H1 (cell line): ENCODE data around the gene PVR. TPM values are rescaled to one million over a fixed set of nuclear protein-coding genes. Genes with fewer than 3 reads are reported as not detected.
A peak's percentile ranks its signal among the peaks of the same experiment; 100 is the strongest.

Experiments
- CTCF ChIA-PET: fragments of 300-600 bp; sonication (Branson Sonifier 250); formaldehyde crosslinking; loops from one replicate; lab custom pipeline; 2021; ENCODE audit not compliant: partially characterized antibody; lab: Charles Lee
- POLR2A ChIA-PET: fragments of 300-600 bp; sonication (Branson Sonifier 250); formaldehyde crosslinking; loops from one replicate; lab custom pipeline; 2021; ENCODE audit warnings: inconsistent platforms; ENCODE audit not compliant: partially characterized antibody; lab: Charles Lee
- DNase-seq, 2 experiments: peaks; one replicate each; pipeline versions ENCODE4 v3.0.0 to v3.0.0-alpha.2; 2010 to 2022; ENCODE audit warnings: low spot score in 2 of 2, low read depth in 1 of 2, mixed read lengths in 1 of 2
- FAIRE-seq: peaks from 2 replicates; lab custom pipeline; 2011; peaks lifted over from hg19 to GRCh38; lab: Jason Lieb, UNC
- H2AFZ ChIP-seq: 2 replicates; pipeline ENCODE4 v1.8.1; 2012; ENCODE audit warnings: low read length, inconsistent platforms
- H2AK5ac ChIP-seq: 2 replicates; pipeline ENCODE4 v1.6.1; 2013; ENCODE audit warnings: low read depth, low read length
- H2BK120ac ChIP-seq: replicated peaks from 2 replicates; pipeline ENCODE3; 2013; ENCODE audit warnings: low read depth, low read length, inconsistent platforms
- H2BK12ac ChIP-seq: 2 replicates; pipeline ENCODE4 v1.6.1; 2013; ENCODE audit warnings: low read depth, low read length
- H2BK15ac ChIP-seq: 2 replicates; pipeline ENCODE4 v1.6.1; 2013; ENCODE audit warnings: low read length
- H2BK20ac ChIP-seq: 2 replicates; pipeline ENCODE4 v1.6.1; 2013; ENCODE audit warnings: low read length
- H2BK5ac ChIP-seq: 2 replicates; pipeline ENCODE4 v1.6.1; 2013; ENCODE audit warnings: low read depth, low read length
- H3K14ac ChIP-seq: 2 replicates; pipeline ENCODE4 v1.6.1; 2013; ENCODE audit warnings: inconsistent platforms; ENCODE audit not compliant: insufficient read length
- H3K18ac ChIP-seq: 2 replicates; pipeline ENCODE4 v1.6.1; 2013; ENCODE audit warnings: low read length; ENCODE audit errors: extremely low read depth
- H3K23ac ChIP-seq: 2 replicates; pipeline ENCODE4 v1.6.1; 2013; ENCODE audit warnings: inconsistent platforms; ENCODE audit not compliant: insufficient read length
- H3K23me2 ChIP-seq: 2 replicates; pipeline ENCODE4 v1.6.1; 2013; ENCODE audit warnings: low read depth, low read length
- H3K27ac ChIP-seq: 2 replicates; pipeline ENCODE4 v1.6.1; 2011; ENCODE audit warnings: low read depth, low read length, inconsistent platforms
- H3K27me3 ChIP-seq, 4 experiments: replicated peaks in 1 of 4; 1 replicate in 1 of 4; 2 replicates in 3 of 4; pipeline versions ENCODE4 v1.6.1 to v1.8.1; 2011 to 2013; ENCODE audit warnings: low read length in 3 of 4, mild to moderate bottlenecking in 3 of 4, inconsistent platforms in 2 of 4, mixed read lengths in 2 of 4, moderate library complexity in 1 of 4; ENCODE audit not compliant: control insufficient read depth in 3 of 4, insufficient read depth in 3 of 4; ENCODE audit errors: extremely low read depth in 1 of 4
- H3K36me3 ChIP-seq, 4 experiments: 2 replicates each; pipeline versions ENCODE4 v1.6.1 to v1.8.1; 2011 to 2013; ENCODE audit warnings: mild to moderate bottlenecking in 4 of 4, low read length in 3 of 4, moderate library complexity in 2 of 4, control low read depth in 1 of 4, inconsistent platforms in 1 of 4; ENCODE audit not compliant: insufficient read depth in 4 of 4, control insufficient read depth in 2 of 4
- H3K4ac ChIP-seq: replicated peaks from 2 replicates; pipeline ENCODE3; 2013; ENCODE audit warnings: low read length, low read depth, mixed read lengths, inconsistent platforms; ENCODE audit not compliant: insufficient read length
- H3K4me1 ChIP-seq, 4 experiments: replicated peaks in 1 of 4; 1 replicate in 1 of 4; 2 replicates in 3 of 4; pipeline versions ENCODE4 v1.6.1 to v1.8.1; 2011 to 2013; ENCODE audit warnings: low read length in 3 of 4, inconsistent platforms in 2 of 4, mixed read lengths in 1 of 4; ENCODE audit not compliant: insufficient read depth in 4 of 4, control insufficient read depth in 3 of 4
- H3K4me2 ChIP-seq, 2 experiments: 2 replicates each; pipeline versions ENCODE4 v1.6.1 to v1.8.1; 2011 to 2013; ENCODE audit warnings: low read depth in 2 of 2, low read length in 2 of 2, control low read depth in 1 of 2, inconsistent platforms in 1 of 2, mild to moderate bottlenecking in 1 of 2; ENCODE audit not compliant: insufficient read depth in 1 of 2
- H3K4me3 ChIP-seq, 4 experiments: fragments of 200-600, 300-600 bp in 1 of 4; sonication (generic), shearing (Covaris generic), sonication (Bioruptor Twin) in 1 of 4; 2 replicates each; pipeline versions ENCODE4 v1.5.1 to v1.8.1; 2011 to 2016; ENCODE audit warnings: low read length in 4 of 4, low read depth in 3 of 4, control low read depth in 2 of 4, inconsistent platforms in 2 of 4, mild to moderate bottlenecking in 2 of 4, mixed read lengths in 1 of 4, moderate library complexity in 1 of 4; ENCODE audit not compliant: insufficient read depth in 2 of 4; ENCODE audit errors: extremely low read depth in 1 of 4
- H3K56ac ChIP-seq: replicated peaks from 2 replicates; pipeline ENCODE3; 2013; ENCODE audit warnings: low read depth, mild to moderate bottlenecking, mixed read lengths, low read length, inconsistent platforms; ENCODE audit not compliant: insufficient read length
- H3K79me1 ChIP-seq: 2 replicates; pipeline ENCODE4 v1.6.1; 2013; ENCODE audit warnings: low read depth, low read length, control low read depth
- H3K79me2 ChIP-seq, 2 experiments: 2 replicates each; pipeline versions ENCODE4 v1.6.1 to v1.8.1; 2012 to 2013; ENCODE audit warnings: low read length in 2 of 2, mild to moderate bottlenecking in 2 of 2, inconsistent platforms in 1 of 2; ENCODE audit not compliant: insufficient read depth in 2 of 2, control insufficient read depth in 1 of 2
- H3K9ac ChIP-seq, 4 experiments: replicated peaks in 1 of 4; 1 replicate in 1 of 4; 2 replicates in 3 of 4; pipeline versions ENCODE4 v1.6.1 to v1.8.1; 2011 to 2013; ENCODE audit warnings: low read depth in 3 of 4, low read length in 3 of 4, control low read depth in 2 of 4, mild to moderate bottlenecking in 2 of 4, moderate library complexity in 2 of 4, inconsistent platforms in 1 of 4; ENCODE audit errors: extremely low read depth in 1 of 4
- H3K9me3 ChIP-seq, 2 experiments: 2 replicates each; pipeline versions ENCODE4 v1.6.1 to v1.8.1; 2012 to 2013; ENCODE audit warnings: mild to moderate bottlenecking in 2 of 2, moderate library complexity in 2 of 2, control low read depth in 1 of 2, inconsistent platforms in 1 of 2, low read depth in 1 of 2, low read length in 1 of 2, mixed read lengths in 1 of 2; ENCODE audit not compliant: insufficient read depth in 2 of 2
- H4K20me1 ChIP-seq, 2 experiments: replicated peaks in 1 of 2; 2 replicates each; pipeline versions ENCODE3 to v1.8.1; 2011 to 2013; ENCODE audit warnings: inconsistent platforms in 2 of 2, low read length in 2 of 2, mild to moderate bottlenecking in 1 of 2; ENCODE audit not compliant: insufficient read depth in 2 of 2, control insufficient read depth in 1 of 2
- H4K5ac ChIP-seq: 2 replicates; pipeline ENCODE4 v1.6.1; 2013; ENCODE audit warnings: low read length, low read depth, mixed read lengths, inconsistent platforms; ENCODE audit not compliant: insufficient read length
- H4K8ac ChIP-seq: 2 replicates; pipeline ENCODE4 v1.8.0; 2013; ENCODE audit warnings: mild to moderate bottlenecking, moderate library complexity, low read length, inconsistent platforms; ENCODE audit not compliant: insufficient read depth; ENCODE audit errors: extremely low read depth
- H4K91ac ChIP-seq: replicated peaks from 2 replicates; pipeline ENCODE3; 2013; ENCODE audit warnings: low read length, mixed read lengths, inconsistent platforms; ENCODE audit not compliant: insufficient read length
- CEBPB ChIP-seq: IDR thresholded peaks from 2 replicates; pipeline ENCODE4 v1.6.1; 2012; ENCODE audit warnings: low read depth, low read length
- RXRA ChIP-seq: IDR thresholded peaks from 2 replicates; pipeline ENCODE4 v1.6.1; 2011; ENCODE audit warnings: low read depth, mild to moderate bottlenecking, low read length, moderate library complexity; ENCODE audit not compliant: insufficient read depth
- SP4 ChIP-seq: IDR thresholded peaks from 2 replicates; pipeline ENCODE4 v1.6.1; 2012; ENCODE audit warnings: low read length, inconsistent platforms
- WGBS, 2 experiments: shearing (Covaris generic) in 1 of 2; methylation state at CpG; one replicate each; pipeline versions ENCODE4 v1.1.6 to v1.1.7; 2013 to 2015; ENCODE audit warnings: low lambda C conversion rate in 2 of 2, mixed read lengths in 2 of 2, inconsistent platforms in 1 of 2, low coverage in 1 of 2, missing lambda C conversion rate in 1 of 2; ENCODE audit not compliant: insufficient replicate concordance in 2 of 2, insufficient coverage in 1 of 2, insufficient read length in 1 of 2; ENCODE audit errors: extremely low coverage in 1 of 2, missing lambda C conversion rate in 1 of 2; 5-methylcytosine and 5-hydroxymethylcytosine counted together
- polyA plus RNA-seq, 7 experiments: library from polyadenylated mRNA; depleted of rRNA in 3 of 7; stranded (reverse) in 5 of 7; unstranded in 2 of 7; fragments of >200 nt in 5 of 7; fragments of 200-250 nt in 2 of 7; gene quantifications; 1 replicate in 5 of 7; 2 replicates in 1 of 7; 4 replicates in 1 of 7; pipeline versions ENCODE4 v1.2.1 to v1.2.3, GENCODE V29; 2011 to 2013; ENCODE audit warnings: missing spikeins in 2 of 7, mixed read lengths in 2 of 7
- total RNA-seq: library from RNA; stranded (reverse); fragmentation: NEBNext Ultra II Directional; extraction: Animal tissue kit (Norgen Biotek cat#: 25700); gene quantifications from 2 replicates; pipeline ENCODE4 v1.2.1, GENCODE V29; 2021
- TF ChIP-seq, protein P1 (sequence below): IDR thresholded peaks from 2 replicates; pipeline ENCODE4 v1.6.1; 2012; ENCODE audit warnings: inconsistent platforms

PVR gene
- total and polyA plus RNA-seq, 2 of the 8 experiments (the other 6 are each of a cell fraction or from before 2014, with no cell fraction given) = 13.3 to 14.8 TPM

DNA sequence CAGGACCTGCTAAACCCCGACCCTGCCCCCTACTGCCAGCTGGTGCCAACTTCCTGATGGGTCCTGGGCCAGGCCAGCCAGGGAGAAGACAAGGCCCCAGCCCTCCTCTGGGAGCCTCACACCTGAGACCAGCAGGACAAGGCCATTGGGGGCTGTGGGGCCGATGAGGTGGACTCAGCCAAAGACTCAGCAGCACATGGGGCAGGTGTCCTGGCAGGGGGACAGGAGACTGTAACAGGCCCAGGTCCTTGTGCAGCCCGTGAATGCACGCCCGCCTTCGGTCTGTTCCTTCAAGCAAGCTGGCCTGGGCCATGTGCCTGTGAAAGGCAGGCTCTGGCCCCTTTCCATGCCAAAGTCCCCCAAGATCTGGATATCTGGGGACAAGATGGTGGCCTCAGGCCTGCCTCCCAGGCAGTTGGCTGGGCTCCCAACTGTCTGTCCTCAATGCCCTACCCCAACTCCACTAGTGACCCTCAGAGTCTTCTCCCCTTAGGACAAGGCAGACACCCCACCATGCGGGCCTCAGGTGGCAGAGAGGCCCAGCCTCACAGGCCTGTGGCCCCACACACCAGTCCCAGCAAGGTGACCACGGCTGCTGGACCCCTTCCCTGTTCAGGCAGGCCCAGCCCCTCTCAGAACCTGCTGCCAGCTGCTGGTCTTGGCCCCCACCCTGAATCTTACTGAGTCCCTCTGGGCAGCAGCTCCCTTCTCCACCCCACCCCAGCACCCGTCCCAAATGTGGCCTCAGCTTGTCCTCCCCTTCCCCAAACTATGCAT, 39.9 kb downstream of the PVR start:
- Histone ChIP-seq H3K79me2 (no peaks in the 10 kb centered on the region), H3K36me3 (no peaks in the 10 kb centered on the region), H3K27ac (no peak overlapping the region), H4K8ac (no peak overlapping the region), H3K9ac (no peak overlapping the region), H2AK5ac (no peak overlapping the region), H3K4ac (no peak overlapping the region), H3K23ac (no peak overlapping the region), H2BK5ac (no peak overlapping the region), H3K56ac (no peak overlapping the region), H3K4me3 (no peak overlapping the region), H4K5ac (no peak overlapping the region), H2BK120ac (no peak overlapping the region), H3K14ac (no peak overlapping the region), H2BK12ac (peak overlapping the region; percentile 75; the same call in 1 of the 2 replicates), H3K4me1 (no peaks in the 10 kb centered on the region; a peak in 1 of 7 replicates), H3K27me3 (no peaks in the 10 kb centered on the region), H3K18ac (no peak overlapping the region), H4K20me1 (no peaks in the 10 kb centered on the region), H4K91ac (no peak overlapping the region), H2AFZ (no peak overlapping the region), H3K79me1 (no peaks in the 10 kb centered on the region; the same call in 1 of the 2 replicates), H2BK15ac (no peak overlapping the region), H2BK20ac (no peak overlapping the region), H3K4me2 (no peak overlapping the region), H3K9me3 (no peaks in the 10 kb centered on the region), H3K23me2 (no peaks in the 10 kb centered on the region)
- ChIA-PET POLR2A (interaction anchor here (0.6 to 0.9 kb wide), 2 partner anchors 11 to 215 kb away, joined by 3 read pairs; no protein-coding TSS in a partner anchor), CTCF (interaction anchor here (0.7 to 2.2 kb wide), 6 partner anchors 11 to 99 kb away, joined by 3 to 8 read pairs (median 4); no protein-coding TSS in a partner anchor)
- DNase-seq (no peak), FAIRE-seq (no peak)
- WGBS, 2 experiments = 75% methylated on average over 8 of the region's 9 CpGs; no CpG with 5 or more reads in 1 of the 2 experiments
- TF ChIP-seq, protein P1, sequence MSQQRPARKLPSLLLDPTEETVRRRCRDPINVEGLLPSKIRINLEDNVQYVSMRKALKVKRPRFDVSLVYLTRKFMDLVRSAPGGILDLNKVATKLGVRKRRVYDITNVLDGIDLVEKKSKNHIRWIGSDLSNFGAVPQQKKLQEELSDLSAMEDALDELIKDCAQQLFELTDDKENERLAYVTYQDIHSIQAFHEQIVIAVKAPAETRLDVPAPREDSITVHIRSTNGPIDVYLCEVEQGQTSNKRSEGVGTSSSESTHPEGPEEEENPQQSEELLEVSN = no peak
- TF ChIP-seq SP4 (no peak), RXRA (no peak), CEBPB (no peak)
